CD4-positive, alpha-beta T cell (primary cell): ENCODE data around the gene AGAP1. TPM values are rescaled to one million over a fixed set of nuclear protein-coding genes. Genes with fewer than 3 reads are reported as not detected.

Source experiments
- ATAC-seq: fragments of 200-7000 bp; cut with Tn5 transposase; one replicate; pipeline ENCODE4 v1.10.0; 2022; ENCODE audit warnings: mild to moderate bottlenecking; ENCODE audit not compliant: poor library complexity
- CTCF ChIA-PET: fragments of 350-600 bp; sonication (Branson Sonifier 250); formaldehyde crosslinking; loops from one replicate; lab custom pipeline; 2021; ENCODE audit warnings: antibody characterized with exemption, inconsistent platforms; lab: Charles Lee
- POLR2A ChIA-PET: fragments of 350-600 bp; sonication (Branson Sonifier 250); formaldehyde crosslinking; loops from one replicate; lab custom pipeline; 2021; ENCODE audit warnings: antibody characterized with exemption, inconsistent platforms; lab: Charles Lee
- DNase-seq, 14 experiments: peaks; one replicate each; pipeline ENCODE4 v3.0.0-alpha.2; 2013 to 2020; ENCODE audit warnings: mixed read lengths in 2 of 14
- H3K27ac ChIP-seq, 2 donors: one replicate each; pipeline versions ENCODE4 v1.5.1 to v1.7.0; 2013; ENCODE audit warnings: low read length in 2 of 2, low read depth in 1 of 2, mild to moderate bottlenecking in 1 of 2
- H3K27me3 ChIP-seq, 2 experiments: 1 replicate in 1 of 2; 2 replicates in 1 of 2; pipeline versions ENCODE4 v1.6.1 to v1.7.0; 2013; ENCODE audit warnings: low read length in 2 of 2, control low read depth in 1 of 2, mild to moderate bottlenecking in 1 of 2, moderate library complexity in 1 of 2; ENCODE audit not compliant: insufficient read depth in 2 of 2, control insufficient read depth in 1 of 2
- H3K36me3 ChIP-seq: one replicate; pipeline ENCODE4 v1.6.1; 2013; ENCODE audit warnings: low read length, control low read depth; ENCODE audit not compliant: insufficient read depth
- H3K4me1 ChIP-seq: one replicate; pipeline ENCODE4 v1.6.1; 2013; ENCODE audit warnings: low read length, control low read depth; ENCODE audit not compliant: insufficient read depth
- H3K4me3 ChIP-seq: one replicate; pipeline ENCODE4 v1.5.1; 2013; ENCODE audit warnings: mild to moderate bottlenecking, low read length, moderate library complexity
- H3K9me3 ChIP-seq, 2 experiments: 1 replicate in 1 of 2; 2 replicates in 1 of 2; pipeline versions ENCODE4 v1.6.1 to v1.7.0; 2013; ENCODE audit warnings: low read length in 2 of 2, mild to moderate bottlenecking in 2 of 2, control low read depth in 1 of 2, moderate library complexity in 1 of 2; ENCODE audit not compliant: control insufficient read depth in 1 of 2, insufficient read depth in 1 of 2
- H3K27ac Mint-ChIP-seq: one replicate; pipeline ENCODE4 v1.8.0; 2020; ENCODE audit warnings: mixed read lengths
- H3K27me3 Mint-ChIP-seq: one replicate; pipeline ENCODE4 v1.8.0; 2021; ENCODE audit warnings: mixed read lengths
- H3K36me3 Mint-ChIP-seq: one replicate; pipeline ENCODE4 v1.8.0; 2021; ENCODE audit warnings: low read depth, mixed read lengths
- H3K4me1 Mint-ChIP-seq: one replicate; pipeline ENCODE4 v1.8.0; 2021; ENCODE audit warnings: low read depth, mixed read lengths
- H3K4me3 Mint-ChIP-seq: one replicate; pipeline ENCODE4 v1.8.0; 2020; ENCODE audit warnings: mild to moderate bottlenecking, mixed read lengths
- H3K9me3 Mint-ChIP-seq: one replicate; pipeline ENCODE4 v1.8.0; 2020; ENCODE audit warnings: mixed read lengths
- intact Hi-C, 2 experiments: fragments of 100-400 bp; cut with DNase I in 1 of 2; cut with micrococcal nuclease in 1 of 2; formaldehyde crosslinking; loops; one replicate each; pipeline versions ENCODE4 v1.15.1 to v1.9.0; 2023 to 2025; cut with DNase I, micrococcal nuclease
- total RNA-seq, 174 experiments: library from RNA in 2 of 174; stranded (reverse) in 2 of 174; gene quantifications; one replicate each; pipeline ENCODE4 v1.2.3 and lab custom pipeline; 2021 to 2026
- TF ChIP-seq, protein P1 (sequence below): fragments of 200-600 bp; IDR thresholded peaks from one replicate; pipeline ENCODE4 v1.8.0; 2022; ENCODE audit warnings: antibody characterized with exemption, mild to moderate bottlenecking

AGAP1 gene
- total RNA-seq, 2 experiments from 2014 or later, result 2.6 to 3.1 TPM

- Mint-ChIP-seq H3K4me1 (peaks cover 17% of the 10 kb centered on the region), H3K4me3 (no peak overlapping the region), H3K9me3 (no peaks in the 10 kb centered on the region), H3K27me3 (peaks cover 69% of the 10 kb centered on the region), H3K36me3 (no peaks in the 10 kb centered on the region), H3K27ac (no peak overlapping the region)
- Histone ChIP-seq H3K9me3 (peaks cover 0 to 30% of the 10 kb centered on the region in 2 experiments), H3K4me3 (no peak overlapping the region), H3K4me1 (peaks cover 9% of the 10 kb centered on the region), H3K36me3 (no peaks in the 10 kb centered on the region), H3K27me3 (peaks cover 61 to 92% of the 10 kb centered on the region in 2 experiments), H3K27ac (no peak overlapping the region)
- intact Hi-C loops, result no loop called here
- TF ChIP-seq, protein P1, sequence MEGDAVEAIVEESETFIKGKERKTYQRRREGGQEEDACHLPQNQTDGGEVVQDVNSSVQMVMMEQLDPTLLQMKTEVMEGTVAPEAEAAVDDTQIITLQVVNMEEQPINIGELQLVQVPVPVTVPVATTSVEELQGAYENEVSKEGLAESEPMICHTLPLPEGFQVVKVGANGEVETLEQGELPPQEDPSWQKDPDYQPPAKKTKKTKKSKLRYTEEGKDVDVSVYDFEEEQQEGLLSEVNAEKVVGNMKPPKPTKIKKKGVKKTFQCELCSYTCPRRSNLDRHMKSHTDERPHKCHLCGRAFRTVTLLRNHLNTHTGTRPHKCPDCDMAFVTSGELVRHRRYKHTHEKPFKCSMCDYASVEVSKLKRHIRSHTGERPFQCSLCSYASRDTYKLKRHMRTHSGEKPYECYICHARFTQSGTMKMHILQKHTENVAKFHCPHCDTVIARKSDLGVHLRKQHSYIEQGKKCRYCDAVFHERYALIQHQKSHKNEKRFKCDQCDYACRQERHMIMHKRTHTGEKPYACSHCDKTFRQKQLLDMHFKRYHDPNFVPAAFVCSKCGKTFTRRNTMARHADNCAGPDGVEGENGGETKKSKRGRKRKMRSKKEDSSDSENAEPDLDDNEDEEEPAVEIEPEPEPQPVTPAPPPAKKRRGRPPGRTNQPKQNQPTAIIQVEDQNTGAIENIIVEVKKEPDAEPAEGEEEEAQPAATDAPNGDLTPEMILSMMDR, result no peak
- DNase-seq, result no peak
- CTCF ChIA-PET, result no interaction called here
- POLR2A ChIA-PET, result no interaction called here
- no peak for ATAC-seq
Observed at GRCh38 chr2:236170590-236171165, 676.8 kb downstream of the AGAP1 start.

DNA sequence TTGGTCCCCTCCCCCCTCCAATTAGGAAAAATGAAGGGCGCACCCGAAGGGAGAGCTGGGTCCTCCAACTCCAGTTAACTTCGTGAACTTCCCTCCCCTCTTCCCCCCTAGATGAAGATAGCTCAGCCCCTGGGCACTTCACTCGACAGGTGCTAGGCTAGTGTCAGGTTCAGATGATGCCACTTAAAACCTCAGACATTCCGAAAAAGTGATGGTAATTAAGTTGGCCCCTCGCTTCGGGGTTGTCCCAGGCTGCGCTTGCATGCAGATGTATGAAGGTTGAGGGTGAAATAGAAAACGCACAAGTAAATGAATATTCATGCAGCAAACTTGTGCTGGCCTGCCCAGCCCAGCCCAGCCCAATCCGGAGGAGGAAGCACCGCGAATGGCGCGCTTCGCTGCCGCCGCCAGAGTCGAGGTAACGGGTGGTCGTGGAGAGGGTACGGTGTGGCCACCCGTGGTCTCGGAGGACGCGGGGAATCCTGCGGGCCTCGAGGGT, 677.4 kb downstream of the AGAP1 start:
- Mint-ChIP-seq H3K27me3 (peaks cover 69% of the 10 kb centered on the region), H3K4me1 (peaks cover 17% of the 10 kb centered on the region), H3K9me3 (no peaks in the 10 kb centered on the region), H3K36me3 (no peaks in the 10 kb centered on the region), H3K27ac (no peak overlapping the region), H3K4me3 (no peak overlapping the region)
- Histone ChIP-seq H3K4me3 (no peak overlapping the region), H3K9me3 (peaks cover 0 to 30% of the 10 kb centered on the region in 2 experiments), H3K36me3 (no peaks in the 10 kb centered on the region), H3K4me1 (peaks cover 9% of the 10 kb centered on the region), H3K27ac (no peak overlapping the region), H3K27me3 (peaks cover 58 to 92% of the 10 kb centered on the region in 2 experiments)
- DNase-seq (no peak), ATAC-seq (no peak)
- TF ChIP-seq, protein P1, result no peak
- intact Hi-C loops, result no loop called here
- CTCF ChIA-PET, result no interaction called here
- POLR2A ChIA-PET, result no interaction called here

DNA sequence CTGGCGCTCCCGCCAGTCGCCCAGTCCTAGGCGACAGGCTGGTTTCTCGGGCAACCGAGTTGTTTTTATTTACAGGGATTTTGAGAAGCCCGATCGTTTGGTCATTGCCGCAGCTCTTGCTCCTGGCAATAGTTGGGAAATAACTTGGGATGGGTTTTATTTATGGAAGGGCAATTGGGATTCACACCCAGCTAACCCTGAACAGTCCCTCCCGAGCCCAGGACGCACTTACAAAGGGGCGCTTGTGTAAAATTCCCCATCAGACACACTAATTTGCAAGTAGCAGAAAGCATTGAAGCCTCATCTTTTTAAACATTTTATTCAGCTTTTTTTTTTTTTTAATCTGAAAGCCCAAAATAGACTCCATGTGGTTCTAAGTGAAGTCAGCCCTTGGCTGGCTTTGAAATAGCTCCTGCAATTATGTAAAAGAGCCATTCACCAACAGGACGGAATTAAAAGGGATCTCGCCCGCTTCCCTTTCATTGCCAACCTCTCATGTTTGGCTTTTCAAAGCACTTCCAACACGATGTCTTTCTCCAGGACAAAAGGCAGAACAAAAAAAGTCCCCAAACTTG, 677.9 kb downstream of the AGAP1 start:
- intact Hi-C loops, result no loop called here
- CTCF ChIA-PET, result no interaction called here
- H3K4me3 ChIP-seq, result no peak overlapping the region
- Mint-ChIP-seq H3K36me3 (no peaks in the 10 kb centered on the region), H3K4me3 (no peak overlapping the region), H3K4me1 (peaks cover 12% of the 10 kb centered on the region), H3K9me3 (no peaks in the 10 kb centered on the region), H3K27me3 (peaks cover 69% of the 10 kb centered on the region), H3K27ac (no peak overlapping the region)
- peaks cover 53 to 92% of the 10 kb centered on the region in 2 experiments for H3K27me3 ChIP-seq
- no peaks in the 10 kb centered on the region for H3K36me3 ChIP-seq
- DNase-seq (no peak), ATAC-seq (no peak)
- POLR2A ChIA-PET, result no interaction called here
- no peak overlapping the region for H3K27ac ChIP-seq
- TF ChIP-seq, protein P1, result no peak
- H3K9me3 ChIP-seq, result peaks cover 0 to 29% of the 10 kb centered on the region in 2 experiments
- peaks cover 5% of the 10 kb centered on the region for H3K4me1 ChIP-seq
